Measurements from ENCODE around the gene SLC35A3.
"Not testable (repeated sequence)": the region's sequence is repeated elsewhere in the genome, so short reads cannot be mapped to it uniquely, and the experiment has no call there.

The SLC35A3 gene

DNA sequence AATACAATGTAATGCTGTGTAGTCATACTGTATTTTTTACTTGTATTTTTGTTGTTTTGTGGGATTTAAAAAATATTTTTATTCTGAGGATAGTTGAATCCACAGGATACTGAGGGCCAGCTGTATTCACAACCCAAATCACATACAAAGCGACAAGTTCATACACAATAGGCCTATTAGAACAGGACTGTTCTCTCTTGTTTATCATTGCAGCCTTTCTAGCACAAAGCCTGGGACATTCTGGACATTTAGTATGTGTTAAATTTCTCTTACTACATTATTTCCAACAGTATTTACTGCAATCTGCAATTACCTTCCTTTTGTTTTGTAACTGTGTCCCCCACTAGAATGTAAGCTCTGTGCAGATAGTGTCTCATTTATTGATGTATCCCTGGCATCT, 65.4 kb downstream of the SLC35A3 start:
- no peak for DNase-seq (ENCODE audit: low read depth)

DNA sequence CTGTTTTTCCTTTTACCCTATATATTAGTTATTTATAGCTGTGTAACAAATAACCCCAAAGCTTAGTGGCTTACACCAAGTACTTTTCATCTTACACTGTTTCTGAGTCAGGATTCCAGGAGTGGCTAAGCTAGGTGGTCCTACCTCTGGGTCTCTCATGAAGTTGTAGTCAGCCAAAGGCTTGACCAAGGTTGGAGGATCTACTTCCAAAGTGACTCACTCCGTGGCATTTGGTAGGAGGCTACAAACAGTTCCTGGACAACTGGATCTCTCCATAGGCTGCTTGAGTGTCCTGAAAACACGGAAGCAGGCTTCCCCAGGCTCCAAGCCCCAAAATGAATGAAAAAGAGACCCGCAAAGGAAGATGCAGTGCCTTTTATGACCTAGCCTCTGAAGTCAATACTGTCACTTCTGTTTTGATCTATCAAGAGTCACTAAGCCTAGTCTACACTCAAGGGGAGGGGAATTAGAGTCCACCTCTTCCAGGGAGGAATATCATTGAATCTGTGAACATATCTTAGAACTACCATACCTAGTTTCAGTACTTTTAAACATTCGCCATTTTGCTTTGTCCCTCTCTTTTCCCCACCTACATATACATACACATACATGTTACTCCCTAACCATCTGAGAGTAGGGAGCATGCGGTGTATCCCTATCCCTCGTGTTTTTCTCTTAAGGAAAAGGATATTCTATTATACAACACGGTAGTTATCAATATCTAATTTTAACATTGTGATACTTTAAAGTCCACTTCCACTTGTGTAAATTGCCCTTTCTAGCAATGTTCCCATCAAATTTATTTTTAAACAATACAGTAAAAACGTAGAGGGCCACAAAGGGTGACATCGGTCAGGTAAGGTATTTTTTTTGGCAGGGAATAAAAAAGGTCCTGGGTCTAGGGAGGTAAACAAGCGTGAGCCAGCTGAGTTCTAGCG, 67.2 kb downstream of the SLC35A3 start:
- DNase-seq (ENCODE audit: low read depth) = no peak

DNA sequence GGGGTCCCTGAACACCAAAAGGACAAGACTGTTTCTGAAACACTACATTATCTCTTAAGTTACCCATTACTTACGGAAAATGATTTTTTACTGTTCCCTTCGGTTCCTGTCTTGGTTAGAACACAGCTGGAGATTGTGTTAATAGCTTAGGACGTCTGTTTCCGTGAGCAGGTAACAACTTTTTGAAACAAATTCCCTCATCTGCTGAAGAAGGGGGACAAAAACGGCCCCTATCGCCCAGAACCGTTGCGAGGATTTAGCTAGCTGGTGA, 67.8 kb downstream of the SLC35A3 start:
- no peak for DNase-seq (ENCODE audit: low read depth)

DNA sequence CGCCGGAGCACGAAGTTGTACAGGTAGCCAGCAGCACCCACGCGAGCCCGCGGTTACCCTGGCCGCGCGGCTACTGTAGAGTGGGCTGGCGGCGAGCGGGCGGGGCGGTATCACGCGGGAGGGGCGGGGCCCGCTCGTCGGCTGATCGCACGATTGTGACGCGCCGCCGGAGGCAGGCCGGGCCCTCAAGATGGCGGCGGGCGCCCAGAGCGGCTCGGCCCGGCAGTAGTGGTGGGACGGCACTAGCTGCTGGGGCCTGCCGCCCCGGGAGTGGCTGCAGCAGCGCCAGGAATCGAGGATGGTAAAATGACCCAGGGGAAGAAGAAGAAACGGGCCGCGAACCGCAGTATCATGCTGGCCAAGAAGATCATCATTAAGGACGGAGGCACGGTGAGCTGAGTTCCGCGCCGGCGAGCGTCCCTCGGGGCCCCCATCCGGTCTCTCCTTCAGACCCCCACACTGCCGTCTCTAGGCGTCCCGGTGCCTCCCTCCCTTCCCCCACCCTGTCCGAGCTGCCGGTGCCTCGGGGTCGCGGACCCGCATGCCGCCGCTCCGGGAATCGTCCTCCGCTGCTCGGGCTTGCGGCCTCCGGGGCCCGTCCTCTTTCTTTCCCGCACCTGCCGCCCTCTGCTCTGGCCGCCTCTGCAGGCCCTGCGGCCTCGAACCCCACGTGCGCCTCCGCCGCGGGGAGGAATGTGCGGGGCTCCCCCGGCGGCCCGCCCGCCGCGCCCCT, 68.3 kb downstream of the SLC35A3 start:
- DNase-seq (ENCODE audit: low read depth) = peak; percentile 66

DNA sequence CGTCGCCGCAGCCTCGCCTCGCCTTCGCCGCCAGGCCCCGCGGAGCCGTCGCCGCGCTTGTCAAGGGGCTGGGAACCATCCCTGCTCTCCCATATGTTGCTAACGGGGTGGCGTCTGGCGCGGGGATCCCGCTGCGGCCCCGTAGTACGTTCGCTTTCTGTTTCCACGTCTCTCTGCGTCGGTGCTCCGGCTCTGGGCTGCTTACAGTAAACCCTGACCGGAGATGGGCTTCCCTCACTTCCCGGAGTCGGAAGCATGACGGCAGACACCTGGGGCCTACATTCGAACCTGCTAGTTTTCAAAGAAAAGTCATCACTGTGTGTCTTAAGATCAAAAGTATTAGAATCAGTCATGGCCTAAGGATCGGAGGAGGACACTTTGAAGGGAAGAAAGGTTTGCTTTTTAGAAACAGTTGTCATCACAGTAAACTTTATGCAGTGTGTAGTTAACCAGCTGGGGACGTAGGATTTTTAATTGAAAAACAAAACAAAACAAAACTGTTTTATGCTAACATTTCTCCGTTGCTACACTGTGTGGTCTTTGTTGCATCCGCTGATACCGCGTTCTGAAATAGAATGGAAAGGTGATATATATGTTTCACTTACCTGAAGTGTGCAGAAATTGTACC, 69.0 kb downstream of the SLC35A3 start:
- peak; percentile 31 for DNase-seq (ENCODE audit: low read depth)

DNA sequence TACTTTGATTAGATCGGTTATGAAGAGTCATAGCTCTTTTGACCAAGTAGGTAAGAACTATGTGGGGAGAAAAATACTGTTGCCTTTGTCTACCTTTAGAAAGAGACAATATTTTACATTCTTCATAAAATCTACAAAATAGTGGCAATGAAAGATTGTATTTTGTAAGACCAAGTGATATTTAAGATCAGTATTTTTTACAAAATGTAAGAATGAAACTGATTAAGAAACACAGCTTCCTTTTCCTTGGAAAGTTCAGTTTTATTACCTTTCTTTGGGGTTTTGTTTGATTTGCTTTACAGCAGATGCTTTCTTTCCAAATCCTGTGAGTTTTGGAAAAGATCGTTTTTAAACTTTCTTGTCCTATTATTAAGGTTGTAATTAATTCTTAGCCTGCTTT, 69.8 kb downstream of the SLC35A3 start:
- no peak for DNase-seq (ENCODE audit: low read depth)

DNA sequence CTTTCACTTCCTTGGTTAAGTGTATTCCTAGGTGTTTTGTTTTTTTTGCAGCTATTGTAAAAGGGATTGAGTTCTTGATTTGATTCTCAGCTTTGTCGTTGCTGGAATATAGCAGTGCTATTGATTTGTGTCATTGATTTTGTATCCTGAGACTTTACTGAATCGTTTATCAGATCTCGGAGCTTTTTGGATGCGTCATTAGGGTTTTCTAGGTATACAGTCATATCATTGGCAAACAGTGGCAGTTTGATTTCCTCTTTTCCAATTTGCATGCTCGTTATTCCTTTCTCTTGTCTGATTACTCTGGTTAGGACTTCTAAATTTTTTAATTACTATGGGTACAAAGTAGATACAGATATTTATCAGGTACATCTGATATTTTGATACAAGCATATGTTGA, 75.4 kb downstream of the SLC35A3 start:
- no peak for DNase-seq (ENCODE audit: low read depth)

DNA sequence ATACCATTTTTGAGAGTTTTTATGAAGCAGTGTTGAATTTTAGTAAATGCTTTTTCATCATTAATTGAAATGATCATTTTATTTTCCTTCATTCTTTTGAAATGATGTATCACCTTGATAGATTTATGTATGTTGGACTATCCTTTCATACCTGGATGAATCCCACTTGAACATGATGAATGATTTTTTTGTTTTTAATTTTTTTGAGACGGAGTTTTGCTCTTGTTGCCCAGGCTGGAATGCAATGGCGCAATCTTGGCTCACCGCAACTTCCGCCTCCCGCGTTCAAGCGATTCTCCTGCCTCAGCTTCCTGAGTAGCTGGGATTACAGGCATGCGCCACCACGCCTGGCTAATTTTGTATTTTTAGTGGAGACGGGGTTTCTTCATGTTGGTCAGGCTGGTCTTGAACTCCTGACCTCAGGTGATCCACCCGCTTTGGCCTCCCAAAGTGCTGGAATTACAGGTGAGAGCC, 77.5 kb downstream of the SLC35A3 start:
- not testable (repeated sequence) for DNase-seq (ENCODE audit: low read depth)

DNA sequence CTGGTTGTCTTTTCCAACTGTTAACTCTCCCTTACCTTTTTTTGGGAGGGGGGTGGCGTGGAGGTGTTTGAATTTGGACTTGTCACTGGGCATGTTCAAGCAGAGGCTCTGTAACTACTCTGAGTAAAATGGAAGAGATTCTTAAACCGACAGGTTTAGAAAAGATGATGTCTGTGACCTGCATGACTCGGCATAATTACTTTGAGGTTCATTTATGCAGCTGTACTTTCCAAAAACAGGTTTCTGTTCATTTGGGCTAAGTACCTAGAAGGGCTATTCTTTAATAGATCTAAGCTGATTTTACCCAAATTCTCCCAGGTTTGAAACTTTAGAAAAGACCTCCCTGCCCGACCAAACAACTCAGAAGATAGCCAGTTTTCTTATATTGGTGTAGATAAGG, 80.3 kb downstream of the SLC35A3 start:
- no peak for DNase-seq (ENCODE audit: low read depth)

DNA sequence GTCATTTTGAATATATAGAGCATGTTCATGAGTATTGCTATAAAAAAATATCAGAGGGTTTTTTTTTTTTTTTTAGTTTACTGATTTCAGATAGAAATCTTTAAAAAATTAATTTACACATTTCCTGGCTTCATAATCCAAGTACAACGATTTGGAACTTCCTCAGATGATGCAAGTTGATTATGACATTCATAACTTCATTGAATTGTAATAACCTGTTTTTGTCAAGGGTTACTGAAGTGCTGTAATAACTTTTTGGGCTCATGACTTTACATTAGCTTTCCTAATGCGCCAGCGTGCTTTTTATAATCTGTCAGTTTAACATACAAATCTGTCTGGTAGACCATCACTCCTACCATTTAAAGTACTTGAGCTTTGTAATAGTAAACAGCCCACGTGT, 81.6 kb downstream of the SLC35A3 start:
- DNase-seq (ENCODE audit: low read depth) = no peak

DNA sequence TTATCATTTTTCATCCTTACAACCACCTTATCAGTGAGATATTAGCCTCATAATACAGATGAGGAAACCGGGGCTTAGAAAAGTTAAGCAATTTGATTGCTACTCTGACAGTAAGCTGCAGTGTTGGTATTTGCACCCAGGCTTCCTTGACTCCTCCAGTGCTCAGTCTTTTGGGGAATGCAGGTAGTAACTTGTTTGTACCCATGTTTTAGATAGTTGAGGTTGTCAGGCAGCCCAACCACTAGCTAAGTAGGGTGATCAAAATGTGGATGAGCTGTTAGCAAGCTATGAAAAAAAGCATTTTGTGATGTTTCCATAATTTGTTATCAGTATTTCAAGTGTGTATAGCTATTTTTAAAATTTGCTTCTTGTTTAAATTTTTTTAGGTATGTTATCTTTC, 82.1 kb downstream of the SLC35A3 start:
- DNase-seq (ENCODE audit: low read depth) = no peak

DNA sequence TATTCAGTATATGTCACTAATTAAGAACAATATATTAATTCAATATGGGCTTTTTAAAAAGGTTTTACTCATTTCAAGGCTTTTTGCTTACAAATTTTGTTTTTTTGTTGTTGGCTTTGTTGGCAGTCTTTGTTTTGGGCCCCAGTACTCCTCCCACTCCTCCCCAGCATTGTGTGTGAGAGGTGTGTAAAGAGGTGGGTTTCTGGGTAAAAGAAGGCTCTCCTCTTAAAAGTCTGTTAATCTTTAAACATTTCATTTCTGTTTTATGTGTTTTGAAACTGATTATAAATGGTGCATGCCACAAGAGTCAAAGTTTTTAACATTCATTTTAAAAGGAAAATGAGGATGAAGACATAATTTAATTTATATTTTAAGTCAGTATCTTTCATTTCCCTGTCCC, 83.3 kb downstream of the SLC35A3 start:
- DNase-seq (ENCODE audit: low read depth) = no peak

DNA sequence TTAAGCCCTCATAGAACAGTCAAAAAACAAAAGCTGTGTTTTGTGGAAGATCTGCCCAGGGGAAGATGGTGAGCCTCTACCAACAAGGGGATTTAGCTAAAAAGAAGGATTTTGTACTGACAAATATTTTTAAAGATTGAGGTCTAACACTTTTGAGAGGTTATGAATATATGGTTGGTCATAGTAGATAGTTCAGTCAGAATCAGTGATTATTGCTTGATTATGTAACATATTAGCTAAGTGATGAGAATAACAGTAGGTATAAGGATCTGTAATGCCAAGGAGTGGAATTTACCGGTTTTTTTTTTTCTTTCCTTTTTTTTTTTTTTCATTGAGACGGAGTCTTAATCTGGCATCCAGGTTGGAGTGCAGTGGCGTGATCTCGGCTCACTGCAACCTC, 83.9 kb downstream of the SLC35A3 start:
- no peak for DNase-seq (ENCODE audit: low read depth)

DNA sequence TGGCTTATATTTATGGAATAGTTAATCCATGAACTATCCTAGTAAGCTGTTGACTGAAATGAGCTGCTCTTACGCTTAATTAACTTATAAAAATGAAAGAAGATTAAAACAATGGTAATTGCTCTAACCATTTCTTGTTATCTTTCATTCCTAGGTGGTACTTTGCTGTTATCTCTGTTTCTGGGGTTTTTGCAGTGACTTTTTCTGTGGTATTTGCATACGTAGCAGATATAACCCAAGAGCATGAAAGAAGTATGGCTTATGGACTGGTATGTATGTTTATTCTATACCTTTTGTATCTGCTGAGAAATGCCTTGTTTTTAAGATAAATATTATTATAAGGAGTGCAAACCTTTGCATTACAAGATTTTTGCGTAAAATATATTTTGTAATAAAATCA, 91.9 kb downstream of the SLC35A3 start:
- no peak for DNase-seq (ENCODE audit: low read depth)

DNA sequence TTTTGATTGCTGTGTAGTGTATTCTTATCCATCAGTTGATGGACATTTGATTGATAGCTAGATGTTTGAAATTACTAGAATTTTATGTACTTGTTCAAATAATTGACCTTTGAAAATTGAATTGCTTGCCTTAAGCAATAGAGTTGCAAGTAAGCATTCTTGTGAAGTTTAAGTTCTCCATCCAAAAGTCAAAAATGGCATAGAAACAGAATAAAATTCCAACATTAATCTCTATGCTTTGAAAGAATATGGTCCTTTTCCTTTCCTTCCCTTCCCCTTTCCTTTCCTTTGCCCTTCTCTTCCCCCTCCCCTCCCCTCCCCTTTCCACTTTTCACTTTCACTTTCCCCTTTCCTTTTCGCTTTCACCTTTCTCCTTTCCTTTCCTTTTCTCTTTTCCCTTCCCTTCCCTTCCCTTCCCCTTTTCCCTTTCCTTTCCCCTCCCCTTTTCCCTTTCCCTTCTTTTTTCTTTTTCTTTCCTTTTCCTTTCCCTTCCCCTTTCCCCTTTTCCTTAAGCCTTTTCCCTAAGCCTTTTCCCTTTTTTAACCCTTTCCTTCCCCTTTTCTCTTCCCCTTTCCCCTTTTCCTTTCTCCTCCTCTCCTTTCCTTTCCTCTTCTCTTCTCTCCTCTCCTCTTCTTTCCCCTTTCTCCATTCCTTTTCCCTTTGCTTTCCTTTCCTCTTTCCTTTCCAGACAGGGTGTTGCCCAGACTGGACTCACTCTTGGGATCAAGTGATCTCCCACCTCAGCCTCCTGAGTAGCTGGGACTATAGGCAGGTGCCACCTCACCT, 95.6 kb downstream of the SLC35A3 start:
- DNase-seq (ENCODE audit: low read depth) = no peak

DNA sequence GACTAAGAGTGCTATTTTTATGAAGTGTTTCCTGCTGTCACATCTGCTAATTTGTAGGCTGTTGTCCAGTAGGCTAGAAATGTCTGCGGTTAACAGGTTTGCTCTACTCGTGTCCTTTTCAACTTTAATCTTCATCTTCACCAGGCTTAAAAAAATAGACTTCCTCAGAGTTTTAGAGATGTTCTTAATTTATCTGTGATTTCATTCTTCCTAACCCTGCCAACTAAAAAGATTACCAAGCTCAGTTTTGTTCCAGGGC, 96.1 kb downstream of the SLC35A3 start:
- no peak for DNase-seq (ENCODE audit: low read depth)

DNA sequence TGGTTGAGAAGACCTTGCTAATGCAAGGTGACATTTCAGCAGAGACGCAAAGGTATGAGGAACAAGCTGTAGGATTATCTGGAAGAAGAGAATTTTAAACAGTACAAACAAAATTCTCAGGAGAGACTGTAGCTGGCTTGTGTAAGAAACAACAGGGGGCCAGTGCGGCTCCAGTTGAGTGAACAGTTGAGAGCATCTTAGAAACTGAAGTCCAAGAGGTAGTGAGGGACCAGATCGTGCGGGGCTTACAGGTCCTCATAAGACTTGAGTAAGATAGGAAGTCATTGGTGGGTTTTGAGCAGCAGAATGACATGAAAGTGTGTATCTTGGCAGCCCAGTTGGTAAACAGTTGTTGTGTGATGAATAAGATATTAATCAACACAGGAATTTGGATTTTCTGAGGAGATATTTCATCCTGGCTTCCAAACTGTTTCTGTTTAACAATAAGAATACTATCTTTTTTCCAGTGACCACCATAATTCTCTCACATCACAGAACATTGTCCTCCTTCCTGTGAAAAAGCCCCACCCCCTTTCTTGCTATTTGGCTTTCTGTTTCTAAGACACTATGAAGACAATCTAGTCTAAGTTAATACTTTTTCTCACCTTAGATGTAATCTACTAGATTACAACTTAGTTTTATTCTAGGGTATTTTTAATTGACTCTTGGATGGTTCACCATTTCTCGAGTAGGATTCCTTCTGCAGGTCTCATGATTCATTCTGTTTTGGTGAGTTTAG, 100.6 kb downstream of the SLC35A3 start:
- no peak for DNase-seq (ENCODE audit: low read depth)

DNA sequence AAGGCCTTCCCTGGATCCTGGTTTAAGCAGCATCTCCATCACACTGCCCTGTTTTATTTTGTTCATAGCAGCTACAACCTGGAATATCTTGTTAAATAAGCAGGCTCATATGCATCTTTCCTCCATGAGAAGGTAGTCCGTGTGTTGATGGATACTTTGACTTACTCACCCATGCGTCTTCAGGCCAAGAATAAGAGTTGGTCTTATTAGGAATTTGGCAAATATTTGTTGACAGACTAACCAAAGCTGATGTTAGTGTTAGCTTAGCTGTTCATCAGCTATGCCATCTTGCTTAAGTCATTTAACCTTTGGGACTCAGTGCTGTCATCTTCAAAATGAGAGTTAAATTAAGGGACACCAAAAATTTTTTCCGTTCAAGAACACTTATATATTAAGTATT, 103.7 kb downstream of the SLC35A3 start:
- no peak for DNase-seq (ENCODE audit: low read depth)

DNA sequence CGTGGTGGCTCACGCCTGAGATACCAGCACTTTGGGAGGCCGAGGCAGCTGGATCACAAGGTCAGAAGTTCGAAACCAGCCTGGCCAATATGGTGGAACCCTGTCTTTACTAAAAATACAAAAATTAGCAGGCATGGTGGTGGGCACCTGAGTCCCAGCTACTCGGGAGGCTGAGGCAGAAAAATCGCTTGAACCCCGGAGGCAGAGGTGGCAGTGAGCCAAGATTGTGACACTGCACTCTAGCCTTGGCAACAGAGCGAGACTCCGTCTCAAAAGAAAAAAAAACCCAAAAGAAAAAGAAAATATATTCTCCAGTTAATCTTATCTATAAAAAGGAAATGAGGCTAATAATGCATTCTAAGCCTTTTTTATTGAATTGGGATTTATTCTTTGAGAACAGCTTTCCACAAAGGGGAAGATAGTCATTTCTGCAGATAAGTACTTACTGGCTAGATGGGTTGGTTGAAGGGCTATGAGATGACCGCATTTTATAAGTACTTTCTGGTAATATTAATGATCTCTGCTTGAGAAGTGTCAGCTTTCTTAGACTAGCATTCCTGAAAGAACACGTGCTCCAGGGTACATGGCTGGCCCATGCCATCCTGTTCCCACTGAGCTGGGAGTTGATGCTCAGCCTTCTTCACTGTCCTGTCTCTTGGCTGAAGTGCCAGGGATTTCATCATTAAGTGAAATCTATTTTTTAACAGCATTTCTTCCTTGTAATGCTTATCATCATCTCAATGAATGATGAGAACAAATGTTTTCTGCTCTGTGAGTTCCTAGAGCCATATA, 105.0 kb downstream of the SLC35A3 start:
- no peak for DNase-seq (ENCODE audit: low read depth)

DNA sequence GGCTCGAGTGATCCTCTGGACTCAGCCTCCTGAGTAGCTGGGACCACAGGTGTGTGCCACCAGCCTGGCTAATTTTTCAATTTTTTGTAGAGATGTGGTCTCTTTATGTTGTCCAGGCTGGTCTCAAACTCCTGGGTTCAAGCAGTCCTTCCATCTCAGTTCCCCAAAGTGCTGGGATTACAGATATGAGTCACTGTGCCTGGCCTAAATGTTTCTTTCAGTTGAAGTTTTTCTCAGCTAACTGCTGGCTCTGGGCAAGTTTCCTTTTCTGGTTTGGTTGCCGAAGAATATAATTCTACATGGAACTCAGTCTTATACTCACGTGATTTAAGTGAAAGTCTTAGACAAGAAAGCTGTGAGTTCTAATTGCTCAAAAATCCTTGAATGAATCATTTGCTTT, 106.0 kb downstream of the SLC35A3 start:
- DNase-seq (ENCODE audit: low read depth) = no peak

DNA sequence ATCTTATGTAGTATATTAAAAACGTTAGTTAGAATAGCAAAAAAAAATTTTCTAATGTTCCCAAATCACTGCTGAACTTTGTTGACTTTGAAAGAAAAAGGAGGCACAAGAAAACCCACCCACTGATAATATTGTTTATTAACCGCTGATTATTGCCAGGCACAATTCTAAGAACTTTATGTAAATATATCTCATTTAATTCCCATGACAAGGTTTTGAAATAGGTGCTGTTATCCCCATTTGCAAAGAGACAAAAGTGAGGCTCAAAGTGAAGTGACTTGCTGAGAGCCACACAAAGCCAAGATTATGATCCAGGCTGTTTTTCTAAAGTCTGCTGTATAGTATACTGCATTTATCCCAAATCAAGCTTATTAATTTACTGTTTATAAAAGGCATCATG, 106.5 kb downstream of the SLC35A3 start:
- no peak for DNase-seq (ENCODE audit: low read depth)

All from fibroblast of the conjunctiva (primary cell).